Adrenal gland (tissue), 12 donors: ENCODE measurements around the gene FKBP10. TPM values are rescaled to one million over a fixed set of nuclear protein-coding genes. Genes with fewer than 3 reads are reported as not detected.

Source experiments
- DNase-seq, 7 donors: peaks; one replicate each; pipeline ENCODE4 v3.0.0-alpha.2; 2019 to 2020
- H3K27ac ChIP-seq, 5 donors: fragments of 200-600 bp; sonication (generic) in 4 of 5; 1 replicate in 3 of 5; 2 replicates in 2 of 5; pipeline versions ENCODE4 v1.5.1 to v1.8.0; 2016 to 2020; ENCODE audit warnings: mild to moderate bottlenecking in 1 of 5
- H3K27me3 ChIP-seq: fragments of 200-600 bp; 2 replicates; pipeline ENCODE4 v1.8.0; 2021
- H3K36me3 ChIP-seq, 2 donors: fragments of 200-600 bp; replicated peaks in 1 of 2; 1 replicate in 1 of 2; 2 replicates in 1 of 2; pipeline versions ENCODE4 v1.5.1 to v1.8.0; 2018 to 2022
- H3K4me1 ChIP-seq, 2 donors: fragments of 200-600 bp; replicated peaks in 1 of 2; 1 replicate in 1 of 2; 2 replicates in 1 of 2; pipeline versions ENCODE4 v1.5.1 to v1.8.0; 2018 to 2021
- H3K4me3 ChIP-seq, 4 donors: fragments of 200-600 bp; sonication (generic) in 3 of 4; one replicate each; pipeline ENCODE4 v1.5.1; 2016 to 2018
- H3K9me3 ChIP-seq, 3 donors: fragments of 200-600 bp; sonication (generic) in 1 of 3; replicated peaks in 1 of 3; 1 replicate in 2 of 3; 2 replicates in 1 of 3; pipeline versions ENCODE4 v1.5.1 to v1.8.0; 2016 to 2021
- CTCF ChIP-seq, 6 experiments: fragments of 450-650 bp in 4 of 6; fragments of 200-600 bp in 2 of 6; sonication (generic) in 1 of 6; IDR thresholded peaks; 1 replicate in 5 of 6; 2 replicates in 1 of 6; pipeline versions ENCODE4 v1.5.1 to v1.8.0; 2016 to 2021; ENCODE audit warnings: antibody characterized with exemption in 6 of 6, mild to moderate bottlenecking in 2 of 6, moderate library complexity in 1 of 6
- POLR2A ChIP-seq, 2 donors: fragments of 450-650 bp; IDR thresholded peaks; one replicate each; pipeline ENCODE4 v1.6.1; 2017; ENCODE audit warnings: antibody characterized with exemption in 2 of 2, mild to moderate bottlenecking in 2 of 2, moderate library complexity in 1 of 2
- WGBS, 4 donors: extraction: QIAGEN DNeasy Blood & Tissue Kit in 2 of 4; methylation state at CpG; one replicate each; pipeline versions ENCODE4 v1.1.5 to v1.1.7; 2013 to 2017; 5-methylcytosine and 5-hydroxymethylcytosine counted together
- intact Hi-C, 2 donors: fragments of 100-400 bp; cut with DNase I; formaldehyde crosslinking; loops; one replicate each; pipeline versions ENCODE4 v1.14.1 to v1.15.0; 2022 to 2023
- polyA plus RNA-seq, 3 donors: library from polyadenylated mRNA; stranded (reverse); fragments of 200-250 nt in 2 of 3; fragments of 350-450 nt in 1 of 3; fragmentation: Illumina TruSeq in 1 of 3; extraction: RNeasy Lipid Tissue Mini Kit (QIAGEN cat#74804) in 1 of 3; gene quantifications; one replicate each; pipeline ENCODE4 v1.2.3, GENCODE V29; 2013 to 2014
- total RNA-seq, 9 donors: library from RNA; depleted of rRNA in 4 of 9; stranded (reverse); fragments of >200 nt in 4 of 9; fragments of 120-200 nt in 1 of 9; fragmentation: NEBNext Ultra II Directional in 1 of 9; extraction: Animal tissue kit (Norgen Biotek cat#: 25700) in 1 of 9; gene quantifications; one replicate each; pipeline versions ENCODE4 v1.1.0 to v1.2.4, GENCODE V29; 2013 to 2023
- donor health status: healthy with polysubstance abuse.
- donor health status: Bipolar disorder and iron deficiency.
- donor health status: DM: yes; HTN: yes; CAD: no.
- donor health status: DM: no; HTN: no; CAD: no.
- donor health status: DM: no; HTN: no; CAD: no.
- donor health status: DM: yes; HTN: yes; CAD: no.

FKBP10 gene
- total and polyA plus RNA-seq, 12 donors = 28.4 to 244 (median 88.4) TPM

- 87 to 95% (median 92%) methylated on average over 12 to 18 of the region's 18 CpGs for WGBS, 4 donors
- DNase-seq = no peak
- Histone ChIP-seq H3K27ac (no peak overlapping the region), H3K4me3 (no peak overlapping the region), H3K27me3 (no peaks in the 10 kb centered on the region), H3K36me3 (peaks cover 0 to 69% of the 10 kb centered on the region in 2 donors), H3K4me1 (no peaks in the 10 kb centered on the region), H3K9me3 (no peaks in the 10 kb centered on the region)
- TF ChIP-seq POLR2A (IDR thresholded peaks at IDR 0.05) (no peak), CTCF (IDR thresholded peaks at IDR 0.05) (no peak)
- intact Hi-C loops = no loop called here
These were observed 45.3 kb upstream of the FKBP10 start for GRCh38 chr17:41767324-41768042.

- peaks cover 0 to 57% of the 10 kb centered on the region in 2 donors for H3K36me3 ChIP-seq
These were observed 44.0 kb upstream of the FKBP10 start for GRCh38 chr17:41768682-41769288.

GRCh38 chr17:41769346-41769862, 43.4 kb upstream of the FKBP10 start:
- Histone ChIP-seq H3K9me3 (no peaks in the 10 kb centered on the region), H3K4me3 (no peak overlapping the region), H3K36me3 (peaks cover 0 to 51% of the 10 kb centered on the region in 2 donors), H3K27me3 (no peaks in the 10 kb centered on the region), H3K4me1 (peaks cover 0 to 1% of the 10 kb centered on the region in 2 donors), H3K27ac (no peak overlapping the region)
- DNase-seq = no peak
- 80 to 100% (median 87%) methylated on average over 1 to 16 of the region's 16 CpGs for WGBS, 4 donors
- intact Hi-C loops = no loop called here
- no peak for TF ChIP-seq POLR2A (IDR thresholded peaks at IDR 0.05)
- TF ChIP-seq CTCF (IDR thresholded peaks at IDR 0.05) = no peak

More at GRCh38 chr17:41768682-41769288, 44.0 kb upstream of the FKBP10 start:
- Histone ChIP-seq H3K4me1 (no peaks in the 10 kb centered on the region), H3K27ac (no peak overlapping the region), H3K27me3 (no peaks in the 10 kb centered on the region), H3K4me3 (no peak overlapping the region), H3K9me3 (no peaks in the 10 kb centered on the region)
- DNase-seq = no peak
- TF ChIP-seq CTCF (IDR thresholded peaks at IDR 0.05) (no peak), POLR2A (IDR thresholded peaks at IDR 0.05) (no peak)
- intact Hi-C loops = no loop called here
- WGBS, 4 donors = 90 to 94% (median 91%) methylated on average over 20 to 23 of the region's 23 CpGs

- H3K4me1 ChIP-seq = peaks cover 0 to 3% of the 10 kb centered on the region in 2 donors
- intact Hi-C loops = no loop called here
- WGBS, 4 donors = 63 to 78% (median 78%) methylated on average over 2 to 3 of the region's 3 CpGs
- H3K9me3 ChIP-seq = no peaks in the 10 kb centered on the region
- H3K4me3 ChIP-seq = no peak overlapping the region
- no peak overlapping the region for H3K27ac ChIP-seq
- no peak for DNase-seq
- H3K27me3 ChIP-seq = no peaks in the 10 kb centered on the region
- TF ChIP-seq POLR2A (IDR thresholded peaks at IDR 0.05) = no peak
- peaks cover 0 to 45% of the 10 kb centered on the region in 2 donors for H3K36me3 ChIP-seq
These were observed 42.8 kb upstream of the FKBP10 start for GRCh38 chr17:41769985-41770384.
